Astrocyte (in vitro differentiated cells and primary cell): ENCODE data around the gene TBX21. TPM values are rescaled to one million over a fixed set of nuclear protein-coding genes. Genes with fewer than 3 reads are reported as not detected.

Source experiments
- DNase-seq: peaks from one replicate; pipeline ENCODE4 v3.0.0-alpha.2; 2010; ENCODE audit warnings: low read depth
- FAIRE-seq: peaks from 2 replicates; lab custom pipeline; 2011; peaks lifted over from hg19 to GRCh38; lab: Jason Lieb, UNC
- H2AFZ ChIP-seq: 2 replicates; pipeline ENCODE4 v1.6.0; 2012; ENCODE audit warnings: low read depth, low read length, inconsistent platforms
- H3K27ac ChIP-seq: 2 replicates; pipeline ENCODE4 v1.5.1; 2011; ENCODE audit warnings: low read depth, low read length, inconsistent platforms
- H3K27me3 ChIP-seq: 2 replicates; pipeline ENCODE4 v1.6.0; 2011; ENCODE audit warnings: low read length, inconsistent platforms; ENCODE audit not compliant: insufficient read depth
- H3K36me3 ChIP-seq: 2 replicates; pipeline ENCODE4 v1.5.1; 2011; ENCODE audit warnings: low read length, inconsistent platforms; ENCODE audit not compliant: insufficient read depth
- H3K4me1 ChIP-seq: 2 replicates; pipeline ENCODE4 v1.5.1; 2011; ENCODE audit warnings: low read length, inconsistent platforms; ENCODE audit not compliant: insufficient read depth
- H3K4me2 ChIP-seq: 2 replicates; pipeline ENCODE4 v1.6.0; 2012; ENCODE audit warnings: low read length, inconsistent platforms
- H3K4me3 ChIP-seq: 2 replicates; pipeline ENCODE4 v1.5.1; 2011; ENCODE audit warnings: low read depth, mild to moderate bottlenecking, low read length, inconsistent platforms; ENCODE audit not compliant: insufficient read depth
- H3K79me2 ChIP-seq: 2 replicates; pipeline ENCODE4 v1.6.0; 2012; ENCODE audit warnings: mild to moderate bottlenecking, low read length, inconsistent platforms; ENCODE audit not compliant: insufficient read depth
- H3K9ac ChIP-seq: 2 replicates; pipeline ENCODE4 v1.6.0; 2012; ENCODE audit warnings: mild to moderate bottlenecking, low read length, inconsistent platforms
- H3K9me3 ChIP-seq: 2 replicates; pipeline ENCODE4 v1.5.1; 2012; ENCODE audit warnings: low read depth, mild to moderate bottlenecking, low read length, inconsistent platforms; ENCODE audit not compliant: insufficient read depth
- H4K20me1 ChIP-seq: 2 replicates; pipeline ENCODE4 v1.6.0; 2012; ENCODE audit warnings: low read length, inconsistent platforms; ENCODE audit not compliant: insufficient read depth
- H3K27ac Mint-ChIP-seq: one replicate; pipeline ENCODE4 v1.8.0; 2021; ENCODE audit warnings: mild to moderate bottlenecking, mixed read lengths; ENCODE audit not compliant: unreplicated experiment
- H3K27me3 Mint-ChIP-seq: one replicate; pipeline ENCODE4 v1.8.0; 2021; ENCODE audit warnings: low read depth, mixed read lengths; ENCODE audit not compliant: unreplicated experiment
- H3K36me3 Mint-ChIP-seq: one replicate; pipeline ENCODE4 v1.8.0; 2021; ENCODE audit warnings: low read depth, mixed read lengths; ENCODE audit not compliant: unreplicated experiment
- H3K4me1 Mint-ChIP-seq: one replicate; pipeline ENCODE4 v1.8.0; 2021; ENCODE audit warnings: low read depth, mixed read lengths; ENCODE audit not compliant: unreplicated experiment
- H3K4me3 Mint-ChIP-seq: one replicate; pipeline ENCODE4 v1.8.0; 2021; ENCODE audit warnings: mild to moderate bottlenecking, moderate library complexity, mixed read lengths; ENCODE audit not compliant: unreplicated experiment
- H3K9me3 Mint-ChIP-seq: one replicate; pipeline ENCODE4 v1.8.0; 2021; ENCODE audit warnings: mild to moderate bottlenecking, mixed read lengths; ENCODE audit not compliant: unreplicated experiment
- EZH2 ChIP-seq: IDR thresholded peaks from 2 replicates; pipeline ENCODE4 v1.6.1; 2012; ENCODE audit warnings: mild to moderate bottlenecking, low read length, inconsistent platforms; ENCODE audit not compliant: insufficient read depth
- total RNA-seq: library from RNA; stranded (reverse); gene quantifications from 2 replicates; pipeline ENCODE4 v1.2.1, GENCODE V29; 2021
- TF ChIP-seq, protein P1 (sequence below): IDR thresholded peaks from 2 replicates; pipeline ENCODE4 v1.5.1; 2011; ENCODE audit warnings: low read depth, mild to moderate bottlenecking, inconsistent platforms, low read length, moderate library complexity; ENCODE audit not compliant: insufficient read depth

TBX21 gene
- total RNA-seq, 1 donor from 2014 or later, result not detected

DNA sequence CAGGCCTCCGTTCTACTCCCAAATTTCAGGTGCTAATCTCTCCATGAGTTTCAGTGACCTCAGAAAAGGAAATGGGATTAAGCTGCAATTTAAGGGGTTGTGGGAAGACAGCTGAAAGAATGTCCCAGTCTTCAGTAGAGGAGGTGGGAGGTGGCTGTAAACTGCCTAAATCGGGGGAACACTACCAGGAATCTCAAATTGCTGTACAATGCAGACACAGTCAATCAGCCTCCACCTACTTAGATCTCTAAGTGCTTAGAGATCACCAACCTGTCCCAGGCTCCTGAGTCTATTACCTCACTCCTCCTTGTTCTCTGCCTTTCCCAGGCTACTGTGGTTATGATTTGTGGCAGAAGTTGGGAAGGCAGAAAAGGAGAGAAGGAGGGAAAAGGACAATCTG, 8.3 kb upstream of the TBX21 start:
- H3K9me3 ChIP-seq, result no peaks in the 10 kb centered on the region
- TF ChIP-seq EZH2, result no peak
- TF ChIP-seq, protein P1, sequence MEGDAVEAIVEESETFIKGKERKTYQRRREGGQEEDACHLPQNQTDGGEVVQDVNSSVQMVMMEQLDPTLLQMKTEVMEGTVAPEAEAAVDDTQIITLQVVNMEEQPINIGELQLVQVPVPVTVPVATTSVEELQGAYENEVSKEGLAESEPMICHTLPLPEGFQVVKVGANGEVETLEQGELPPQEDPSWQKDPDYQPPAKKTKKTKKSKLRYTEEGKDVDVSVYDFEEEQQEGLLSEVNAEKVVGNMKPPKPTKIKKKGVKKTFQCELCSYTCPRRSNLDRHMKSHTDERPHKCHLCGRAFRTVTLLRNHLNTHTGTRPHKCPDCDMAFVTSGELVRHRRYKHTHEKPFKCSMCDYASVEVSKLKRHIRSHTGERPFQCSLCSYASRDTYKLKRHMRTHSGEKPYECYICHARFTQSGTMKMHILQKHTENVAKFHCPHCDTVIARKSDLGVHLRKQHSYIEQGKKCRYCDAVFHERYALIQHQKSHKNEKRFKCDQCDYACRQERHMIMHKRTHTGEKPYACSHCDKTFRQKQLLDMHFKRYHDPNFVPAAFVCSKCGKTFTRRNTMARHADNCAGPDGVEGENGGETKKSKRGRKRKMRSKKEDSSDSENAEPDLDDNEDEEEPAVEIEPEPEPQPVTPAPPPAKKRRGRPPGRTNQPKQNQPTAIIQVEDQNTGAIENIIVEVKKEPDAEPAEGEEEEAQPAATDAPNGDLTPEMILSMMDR, result no peak
- no peak overlapping the region for H3K9ac ChIP-seq
- no peak overlapping the region for H3K4me3 ChIP-seq
- Mint-ChIP-seq H3K27ac (no peak overlapping the region), H3K4me3 (no peak overlapping the region), H3K9me3 (no peaks in the 10 kb centered on the region), H3K4me1 (peaks cover 13% of the 10 kb centered on the region), H3K36me3 (no peaks in the 10 kb centered on the region), H3K27me3 (peaks cover 71% of the 10 kb centered on the region)
- H3K4me2 ChIP-seq, result no peak overlapping the region
- no peaks in the 10 kb centered on the region for H3K79me2 ChIP-seq
- FAIRE-seq (no peak), DNase-seq (no peak)
- H3K27ac ChIP-seq, result no peak overlapping the region
- no peaks in the 10 kb centered on the region for H3K36me3 ChIP-seq
- H2AFZ ChIP-seq, result no peak overlapping the region
- peaks cover 34% of the 10 kb centered on the region for H4K20me1 ChIP-seq
- H3K27me3 ChIP-seq, result peaks cover 79% of the 10 kb centered on the region
- peaks cover 18% of the 10 kb centered on the region for H3K4me1 ChIP-seq

DNA sequence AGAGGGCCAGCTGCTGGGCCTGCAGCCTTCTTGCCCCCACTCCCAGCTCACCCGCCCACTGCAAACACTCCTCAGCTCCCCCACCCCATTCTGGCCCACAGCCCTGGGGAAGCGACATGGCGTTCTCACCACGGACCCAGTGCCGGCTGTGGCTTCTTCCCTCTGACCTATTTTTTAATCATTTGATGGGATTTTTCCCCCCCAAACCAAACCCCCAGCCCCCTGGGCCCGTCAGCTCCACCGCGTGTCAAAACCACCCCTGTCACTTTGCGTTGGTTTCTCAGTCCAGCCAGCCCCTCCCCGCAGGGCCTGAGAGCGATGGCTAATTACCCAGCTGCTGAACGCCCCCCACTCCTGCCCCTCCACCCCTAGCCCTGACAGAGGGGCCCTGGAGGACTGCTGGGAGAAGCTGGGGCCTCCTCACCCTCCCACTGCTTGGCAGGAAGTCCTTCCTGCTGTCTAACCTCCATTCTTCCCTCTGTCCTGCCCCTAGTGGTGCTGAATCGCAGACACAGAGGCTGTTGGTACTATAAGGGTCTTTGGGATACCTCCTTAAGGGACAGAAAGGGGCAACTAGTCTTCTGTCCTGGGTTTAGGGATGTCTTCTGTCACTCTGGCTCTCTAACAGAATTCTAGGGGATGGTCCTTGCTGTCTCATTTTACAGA, 7.5 kb upstream of the TBX21 start:
- Mint-ChIP-seq H3K4me1 (peaks cover 7% of the 10 kb centered on the region), H3K27ac (no peak overlapping the region), H3K4me3 (no peak overlapping the region), H3K36me3 (no peaks in the 10 kb centered on the region), H3K27me3 (peaks cover 76% of the 10 kb centered on the region), H3K9me3 (no peaks in the 10 kb centered on the region)
- peaks cover 9% of the 10 kb centered on the region for H3K4me1 ChIP-seq
- H3K4me3 ChIP-seq, result no peak overlapping the region
- H3K27ac ChIP-seq, result no peak overlapping the region
- no peak overlapping the region for H3K9ac ChIP-seq
- no peaks in the 10 kb centered on the region for H3K9me3 ChIP-seq
- DNase-seq (no peak), FAIRE-seq (no peak)
- no peaks in the 10 kb centered on the region for H3K36me3 ChIP-seq
- H4K20me1 ChIP-seq, result peaks cover 26% of the 10 kb centered on the region
- no peaks in the 10 kb centered on the region for H3K79me2 ChIP-seq
- H2AFZ ChIP-seq, result no peak overlapping the region
- peaks cover 76% of the 10 kb centered on the region for H3K27me3 ChIP-seq
- no peak overlapping the region for H3K4me2 ChIP-seq
- no peak for TF ChIP-seq EZH2
- TF ChIP-seq, protein P1, result no peak
